T-helper 9 cell (primary cell): Measurements from ENCODE around the gene RPGRIP1L.

Experiments used
- DNase-seq: peaks from one replicate; pipeline ENCODE4 v3.0.0-alpha.2; 2020

Gene RPGRIP1L

DNA sequence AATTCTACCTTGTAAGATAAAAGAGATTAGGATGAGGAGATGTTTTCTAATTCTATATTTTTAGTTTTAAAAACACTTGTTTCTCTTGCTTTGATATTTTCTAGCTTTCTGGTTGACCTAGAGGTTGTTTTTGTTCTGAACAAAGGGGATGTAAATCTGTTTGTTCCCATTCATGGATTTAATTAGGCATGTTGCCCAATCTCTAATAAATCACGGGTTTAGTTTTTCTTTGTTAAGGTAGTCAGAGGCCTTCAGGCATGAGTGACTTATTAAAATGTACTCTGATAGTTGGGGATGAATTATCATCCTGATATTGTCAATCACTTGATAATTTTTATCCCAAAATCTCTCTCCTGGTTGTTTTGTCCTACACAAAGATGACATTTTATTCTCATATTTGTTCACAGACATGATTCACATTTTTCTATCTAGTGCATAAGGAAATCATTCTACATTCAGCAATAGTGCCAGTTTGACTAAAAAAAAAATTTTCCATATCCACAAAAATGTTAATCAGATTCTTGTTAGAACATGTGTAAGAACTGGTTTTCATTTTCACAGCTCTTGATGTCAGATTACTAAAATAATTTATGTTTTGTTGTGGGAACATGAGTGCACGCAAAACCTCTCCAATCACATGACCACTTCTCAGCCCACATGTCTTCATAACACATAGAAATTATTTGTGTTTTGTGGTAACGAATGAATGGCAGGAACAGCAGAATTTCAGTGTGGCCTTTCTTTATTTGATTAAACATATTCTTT is 105.0 kb downstream of the RPGRIP1L start:
- no peak for DNase-seq

DNA sequence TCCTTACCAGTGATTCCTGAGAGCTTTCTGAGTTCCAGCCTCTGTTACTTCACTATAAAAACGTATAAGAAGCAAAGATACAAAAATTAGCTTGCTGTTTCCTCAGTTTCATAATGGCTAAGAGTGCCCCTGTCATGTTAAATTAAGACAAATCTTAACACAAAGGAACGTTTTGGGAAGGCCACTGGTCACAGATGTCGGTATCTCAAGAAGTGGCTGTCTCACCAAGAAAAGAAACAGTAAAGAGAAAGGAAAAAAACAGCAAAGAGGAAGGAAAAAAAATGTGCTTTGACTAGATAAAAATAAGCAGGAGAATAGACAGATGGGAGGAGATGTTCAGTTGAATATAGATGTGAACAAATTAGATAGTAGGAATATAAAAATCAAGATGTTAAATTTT is 105.9 kb downstream of the RPGRIP1L start:
- DNase-seq, result no peak

DNA sequence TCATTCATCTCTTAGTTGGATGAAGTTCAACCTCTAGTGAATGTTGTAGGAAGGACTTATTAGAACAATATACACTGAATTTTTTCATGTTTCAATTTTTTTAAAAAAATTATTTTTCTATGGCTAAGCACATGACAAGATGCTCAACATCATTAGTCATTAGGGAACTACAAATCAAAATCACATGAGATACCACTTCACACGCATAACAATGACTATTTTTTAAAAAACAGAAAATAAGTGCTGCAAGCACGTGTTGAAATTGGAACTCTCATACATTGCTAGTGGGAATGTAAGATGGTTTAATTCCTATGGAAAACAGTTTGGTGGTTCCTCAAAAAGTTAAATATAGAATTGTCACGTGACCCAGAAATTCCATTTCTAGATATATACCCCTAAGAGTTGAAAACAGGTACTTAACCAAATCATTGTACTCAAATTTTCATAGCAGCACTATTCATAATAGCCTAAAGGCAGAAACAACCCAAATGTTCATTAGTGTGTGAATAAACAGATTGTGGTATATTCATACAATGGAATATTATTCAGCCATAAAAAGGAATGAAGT is 115.5 kb downstream of the RPGRIP1L start:
- no peak for DNase-seq

DNA sequence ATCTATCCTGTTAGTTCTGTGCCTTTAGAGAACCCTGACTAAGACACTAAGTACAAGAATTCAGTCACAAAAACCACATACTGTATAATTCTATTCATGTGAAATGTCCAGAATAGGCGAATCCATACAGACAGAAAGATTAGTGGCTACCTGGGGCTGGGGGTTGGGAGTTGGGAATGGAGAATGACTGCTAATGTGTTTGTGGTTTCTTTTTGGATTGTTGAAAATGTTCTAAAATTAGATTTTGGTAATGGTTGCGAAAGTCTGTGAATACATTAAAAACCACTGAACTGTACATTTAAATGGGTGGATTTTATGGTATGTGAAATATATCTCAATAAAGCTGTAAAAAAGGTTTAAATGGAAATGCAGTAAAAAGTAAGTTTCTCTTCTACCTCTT is 120.3 kb downstream of the RPGRIP1L start:
- DNase-seq, result no peak

DNA sequence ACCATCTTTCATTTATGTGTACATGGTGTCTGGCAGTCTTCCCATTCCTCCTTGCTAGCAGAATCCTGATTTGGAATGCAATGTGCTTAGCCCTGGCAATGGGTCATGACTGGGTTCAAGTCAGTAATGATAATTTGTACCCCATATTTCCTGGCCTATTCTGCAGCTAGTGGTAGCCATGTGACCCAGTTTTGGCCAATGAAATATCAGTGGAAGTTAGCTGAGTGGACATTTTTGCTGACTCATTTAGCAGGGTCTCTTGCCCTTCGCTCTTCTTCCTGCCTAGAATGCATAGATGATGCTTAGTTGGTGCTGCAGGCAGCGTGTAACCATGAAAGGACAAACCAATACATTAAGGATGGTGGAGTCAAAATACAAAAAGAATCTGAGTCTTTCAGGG is 121.9 kb downstream of the RPGRIP1L start:
- no peak for DNase-seq

DNA sequence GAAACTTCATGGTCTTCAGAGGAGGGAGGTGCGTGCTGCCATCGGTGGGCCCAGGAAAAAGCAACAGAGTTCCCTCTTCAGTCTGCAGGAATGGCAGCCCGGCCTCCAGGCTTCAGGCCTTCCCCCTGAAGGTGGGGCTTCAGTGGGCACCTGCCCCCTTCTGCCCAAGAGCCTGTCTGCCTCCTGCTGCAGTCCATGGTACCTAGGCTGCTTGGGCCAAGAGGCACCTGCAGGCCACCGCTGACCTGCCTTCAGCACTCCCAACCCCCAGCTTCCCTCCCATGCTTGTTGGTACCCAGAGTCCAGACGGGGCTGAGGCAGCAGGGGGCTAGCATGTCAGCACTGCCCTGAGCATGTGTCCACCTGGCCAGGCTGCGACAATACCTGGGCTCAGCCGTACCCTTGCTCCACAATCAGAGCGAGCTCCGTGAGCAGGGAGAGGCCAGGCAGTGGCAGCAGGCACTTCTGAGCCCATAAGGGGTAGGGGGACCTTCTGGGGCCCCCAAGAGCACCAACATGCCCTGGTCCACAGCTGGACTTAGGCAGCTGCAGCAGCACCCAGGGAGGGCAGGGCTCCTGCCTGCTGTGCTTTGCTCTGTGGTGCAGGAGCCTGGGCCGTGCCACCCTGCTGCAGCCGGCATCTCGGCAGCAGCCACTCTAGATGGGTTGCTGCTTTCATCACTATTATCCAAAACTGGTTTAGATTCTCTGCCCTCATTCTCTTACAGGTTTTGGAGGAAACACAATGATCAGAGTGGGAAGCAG is 123.4 kb downstream of the RPGRIP1L start:
- no peak for DNase-seq

DNA sequence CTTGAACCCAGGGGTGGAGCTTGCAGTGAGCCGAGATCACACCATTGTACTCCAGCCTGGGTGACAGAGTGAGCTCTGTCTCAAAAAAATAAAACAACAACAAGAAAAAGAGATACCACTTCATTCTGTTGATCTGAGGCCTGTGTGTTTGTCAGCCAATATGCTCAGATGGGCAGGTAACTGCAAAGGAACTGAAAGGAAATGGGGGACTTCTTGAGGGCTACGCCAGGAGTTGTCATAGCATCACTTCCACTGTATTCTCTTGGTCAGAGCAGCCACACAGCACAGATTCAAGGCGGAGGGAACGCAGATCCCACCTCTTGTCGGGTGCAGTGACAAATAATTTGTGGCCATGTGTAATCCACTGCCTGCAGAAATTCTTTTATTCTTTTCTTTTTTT is 126.8 kb downstream of the RPGRIP1L start:
- DNase-seq, result no peak

DNA sequence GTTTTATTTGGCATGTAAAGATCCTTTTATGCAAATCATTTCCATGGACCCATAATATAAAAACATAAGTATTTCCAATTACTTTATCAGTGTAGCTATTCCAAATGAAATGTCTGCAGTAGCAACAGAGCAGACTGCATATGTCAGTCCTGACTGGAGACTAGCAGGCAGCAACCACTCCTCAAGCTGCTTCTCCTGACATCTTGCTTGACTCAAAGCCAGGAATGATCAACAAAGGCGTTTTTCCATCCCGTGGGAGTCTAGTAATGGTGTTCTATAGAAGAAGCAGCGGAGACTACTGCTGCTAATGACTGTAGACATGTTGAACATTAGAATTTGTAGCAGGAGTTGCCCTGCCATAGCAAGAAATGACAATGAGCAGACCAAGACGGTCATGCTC is 127.4 kb downstream of the RPGRIP1L start:
- no peak for DNase-seq

DNA sequence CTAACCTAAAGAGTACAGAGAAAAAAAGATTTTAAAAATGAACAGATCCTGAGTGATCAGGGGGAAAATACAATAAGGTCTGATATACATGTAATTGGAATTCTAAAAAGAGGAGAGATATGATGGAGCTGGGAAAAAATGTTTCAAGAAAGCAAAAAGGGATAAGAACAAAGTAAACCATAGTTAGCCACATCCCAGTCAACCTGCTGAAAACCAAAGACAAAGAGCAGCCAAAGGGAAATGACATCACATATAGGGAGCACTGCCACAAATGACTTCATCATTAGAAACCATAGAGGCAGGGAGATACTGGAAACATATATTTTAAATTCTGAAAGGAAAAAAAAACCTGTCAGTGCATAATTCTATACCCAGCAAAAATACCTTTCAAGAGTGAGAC is 131.9 kb downstream of the RPGRIP1L start:
- no peak for DNase-seq

DNA sequence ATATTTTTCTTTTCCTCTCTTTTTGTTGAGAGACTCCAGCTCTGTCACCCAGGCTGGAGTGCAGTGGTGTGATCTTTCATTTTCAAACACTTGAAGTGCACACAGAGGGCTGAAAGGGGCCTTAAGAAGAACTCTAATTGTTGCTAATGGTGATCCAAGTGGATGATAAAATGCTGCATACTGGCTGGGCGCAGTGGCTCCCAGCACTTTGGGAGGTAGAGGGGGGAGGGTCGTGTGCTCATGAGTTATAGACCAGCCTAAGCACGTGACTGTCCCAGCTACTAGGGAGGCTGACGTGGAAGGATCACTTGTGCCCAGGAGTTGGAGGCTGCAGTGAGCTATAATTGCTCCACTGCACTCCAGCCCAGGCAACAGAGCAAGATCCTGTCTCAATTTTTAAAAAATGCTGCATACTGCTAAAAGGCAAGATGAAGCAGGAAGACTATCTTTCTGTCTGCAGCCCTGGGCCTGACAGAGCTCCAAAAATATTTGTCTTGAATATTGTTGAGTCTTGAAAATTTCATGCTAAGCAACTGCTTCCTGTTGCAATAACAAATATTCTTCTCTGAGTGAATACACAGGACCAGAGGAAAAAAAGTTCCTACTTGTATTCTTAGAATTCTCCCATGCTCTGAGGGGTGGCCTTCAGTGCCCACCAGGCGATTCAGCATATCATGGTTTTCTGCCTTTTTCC is 137.0 kb downstream of the RPGRIP1L start:
- no peak for DNase-seq

DNA sequence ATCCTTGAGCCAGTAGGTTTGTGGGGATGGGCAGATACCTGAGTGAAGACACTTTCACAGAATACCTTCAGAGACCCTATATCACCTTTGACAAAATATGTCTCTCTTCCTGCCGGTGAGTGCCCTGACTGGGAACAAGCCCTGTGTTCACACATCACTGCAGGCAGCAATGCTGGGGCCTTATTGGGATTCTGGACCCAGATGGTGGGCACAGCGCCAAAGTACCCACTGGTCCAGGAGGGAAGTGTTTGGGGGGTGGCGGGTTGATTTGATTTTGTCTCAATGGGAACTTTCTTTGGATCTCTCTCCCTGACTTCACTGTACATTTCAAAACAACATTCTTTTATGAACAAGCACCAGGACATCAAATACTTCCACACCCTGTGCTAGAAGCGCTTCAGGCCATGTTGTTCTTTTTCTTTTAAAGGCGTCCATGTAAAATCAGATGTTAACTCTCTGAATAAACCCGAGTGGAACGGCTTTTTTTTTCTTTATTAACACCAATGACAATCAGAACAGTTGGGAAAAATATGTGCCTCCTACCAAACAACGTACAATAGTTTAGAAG is 138.3 kb downstream of the RPGRIP1L start:
- DNase-seq, result no peak

DNA sequence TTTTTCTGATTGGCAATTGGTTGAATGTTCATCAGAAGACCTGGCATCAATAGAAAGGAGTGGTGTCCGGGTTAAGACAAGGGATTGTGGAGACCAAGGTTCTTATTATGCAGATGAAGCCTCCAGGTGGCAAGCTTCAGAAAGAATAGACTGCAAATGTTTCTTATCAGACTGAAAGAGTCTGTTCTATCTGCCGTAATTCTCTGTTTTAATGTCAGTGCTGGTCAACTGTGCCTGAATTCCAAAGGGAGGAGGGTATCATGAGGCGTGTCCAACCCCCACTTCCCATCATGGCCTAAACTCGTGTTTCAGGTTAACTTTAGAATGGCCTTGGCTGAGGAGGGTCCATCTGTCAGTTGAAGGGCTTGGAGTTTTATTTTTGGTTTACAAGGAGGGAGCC is 140.2 kb downstream of the RPGRIP1L start:
- no peak for DNase-seq

DNA sequence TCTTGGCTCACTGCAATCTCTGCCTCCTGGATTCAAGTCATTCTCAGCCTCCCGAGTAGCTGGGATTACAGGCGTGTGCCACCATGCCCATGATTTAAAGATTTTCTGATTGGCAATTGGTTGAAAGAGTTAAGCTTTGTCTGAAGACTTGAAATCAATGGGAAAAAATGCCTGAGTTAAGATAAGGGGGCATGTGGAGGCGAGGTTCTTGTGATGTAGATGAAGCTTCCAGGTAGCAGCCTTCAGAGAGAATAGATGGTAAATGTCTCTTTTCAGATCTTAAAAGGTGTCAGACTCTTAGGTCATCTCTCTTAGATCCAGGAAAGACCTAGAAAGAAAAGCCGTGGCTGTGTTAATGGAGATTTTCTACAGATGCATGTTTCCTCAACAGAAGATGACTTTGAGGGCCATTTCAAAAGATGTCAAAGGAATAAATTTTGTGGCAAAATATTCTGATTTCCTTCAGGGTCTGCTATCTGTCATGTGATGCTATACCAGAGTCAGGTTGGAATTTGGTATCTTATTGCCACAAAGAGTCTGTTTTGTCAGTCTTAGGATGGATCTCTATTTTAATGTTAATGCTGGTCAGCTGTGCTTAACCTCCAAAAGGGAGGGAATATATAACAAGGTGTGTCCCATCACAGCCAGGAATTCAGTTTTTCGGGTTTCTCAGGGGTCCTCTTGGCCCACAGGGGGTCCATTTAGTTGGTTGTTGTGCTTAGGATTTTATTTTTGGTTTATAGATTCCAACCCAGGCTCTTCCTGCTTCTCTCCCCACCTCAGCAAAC is 142.4 kb downstream of the RPGRIP1L start:
- no peak for DNase-seq

DNA sequence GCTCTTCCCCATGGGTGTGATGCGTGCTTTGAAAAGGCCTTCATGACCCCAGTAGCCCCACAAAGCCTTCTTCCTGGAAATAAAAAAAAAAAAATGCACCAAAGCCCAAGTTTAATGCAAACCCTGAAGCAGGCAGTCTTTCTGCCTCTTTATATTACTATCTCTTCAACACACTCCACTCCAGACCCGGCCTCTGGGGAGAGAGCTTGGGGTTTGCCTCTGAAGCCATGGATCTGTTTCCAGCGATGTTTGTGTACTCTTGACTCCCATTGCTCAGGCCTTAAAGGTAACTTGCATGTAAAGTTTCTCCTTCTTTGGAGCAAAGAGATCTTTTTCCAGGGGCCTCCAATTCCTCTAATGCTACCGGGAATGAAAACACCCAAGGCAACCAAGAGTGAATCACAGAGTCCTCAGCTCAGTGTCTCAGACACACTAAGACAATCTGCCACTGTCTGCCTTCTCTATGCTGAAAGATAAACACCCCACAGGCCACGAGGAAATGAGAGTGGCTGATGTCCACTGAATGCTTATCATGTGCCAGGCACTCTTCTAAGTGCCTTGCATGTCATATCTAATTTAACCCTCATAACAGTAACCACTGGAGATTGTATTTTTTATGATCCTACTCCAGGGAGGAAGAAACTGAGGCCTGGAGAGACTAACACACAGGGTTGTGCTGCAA is 144.2 kb downstream of the RPGRIP1L start:
- no peak for DNase-seq

DNA sequence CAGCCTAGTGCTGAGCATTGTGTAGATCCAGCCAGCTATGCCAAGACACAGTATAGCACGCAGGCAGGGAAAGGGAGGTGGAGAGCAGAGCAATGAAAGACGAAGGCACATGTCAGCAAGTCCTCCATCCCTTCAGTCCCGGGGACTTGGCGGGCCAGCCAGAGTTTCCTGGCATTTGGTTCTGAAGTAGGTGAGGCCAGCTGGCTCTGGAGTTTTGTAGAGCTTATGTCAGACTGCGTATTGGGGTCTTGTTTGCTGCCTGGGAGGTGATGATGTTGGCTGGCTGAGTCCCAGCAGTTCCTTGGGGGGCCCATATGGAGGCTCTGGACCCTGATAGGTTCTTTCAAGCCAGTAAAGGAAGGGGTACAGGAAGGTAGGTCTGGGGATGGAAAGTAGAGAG is 144.9 kb downstream of the RPGRIP1L start:
- no peak for DNase-seq

DNA sequence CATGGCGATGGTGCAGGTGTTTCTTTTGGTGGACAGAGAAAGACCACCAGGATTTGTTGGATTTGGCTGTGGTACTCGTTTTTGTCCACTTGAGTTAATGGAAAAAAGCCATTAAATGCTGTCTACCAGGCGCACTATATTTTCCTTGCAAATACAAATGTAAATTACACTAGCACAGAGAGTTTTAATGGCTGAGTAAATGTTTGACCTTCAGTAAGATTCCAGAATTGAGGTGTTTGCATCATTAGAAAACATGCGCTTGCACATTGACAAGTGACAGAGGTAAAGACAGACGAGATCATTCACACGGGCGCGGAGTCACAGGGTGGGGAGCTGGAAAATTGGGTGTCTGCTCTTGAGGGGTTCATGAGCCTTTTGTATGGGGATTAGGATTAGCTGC is 147.1 kb downstream of the RPGRIP1L start:
- DNase-seq, result no peak

DNA sequence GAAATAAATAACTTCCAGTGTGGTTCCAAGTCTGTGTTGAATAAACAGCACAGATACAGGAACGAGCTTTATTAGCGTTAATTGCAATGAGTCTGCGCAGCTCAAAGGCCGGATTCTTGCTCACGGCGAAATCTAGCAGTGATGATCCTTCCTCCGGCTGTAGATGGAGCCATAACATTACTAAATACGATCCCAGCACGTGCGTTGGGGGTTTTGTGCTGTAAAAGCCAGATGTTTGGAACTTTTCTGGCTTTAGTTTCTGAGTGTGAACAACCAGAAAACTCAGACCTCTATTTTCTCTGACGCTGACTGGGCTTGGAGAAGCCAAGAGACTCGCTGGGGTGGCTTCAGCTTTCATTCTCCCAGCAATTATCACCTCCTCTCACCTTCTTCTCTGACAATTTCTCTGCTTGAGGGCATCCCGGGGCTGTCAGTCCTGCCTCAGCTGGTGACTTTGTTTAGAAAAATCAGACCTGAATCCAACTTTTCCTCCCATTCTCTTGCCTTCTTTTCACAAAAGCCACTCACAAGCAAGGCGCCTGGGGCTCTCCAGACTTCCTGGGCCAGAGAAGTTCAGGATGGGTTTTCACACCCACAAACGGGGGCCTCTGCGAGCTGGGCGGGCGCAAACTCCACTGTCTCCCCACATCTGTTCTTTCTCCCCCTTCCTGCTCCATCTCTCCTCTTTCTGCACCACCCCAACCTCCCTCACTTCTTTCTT is 153.5 kb downstream of the RPGRIP1L start:
- peak; percentile 32 for DNase-seq
